ENCODE data around the gene FIBCD1.

FIBCD1 gene

DNA sequence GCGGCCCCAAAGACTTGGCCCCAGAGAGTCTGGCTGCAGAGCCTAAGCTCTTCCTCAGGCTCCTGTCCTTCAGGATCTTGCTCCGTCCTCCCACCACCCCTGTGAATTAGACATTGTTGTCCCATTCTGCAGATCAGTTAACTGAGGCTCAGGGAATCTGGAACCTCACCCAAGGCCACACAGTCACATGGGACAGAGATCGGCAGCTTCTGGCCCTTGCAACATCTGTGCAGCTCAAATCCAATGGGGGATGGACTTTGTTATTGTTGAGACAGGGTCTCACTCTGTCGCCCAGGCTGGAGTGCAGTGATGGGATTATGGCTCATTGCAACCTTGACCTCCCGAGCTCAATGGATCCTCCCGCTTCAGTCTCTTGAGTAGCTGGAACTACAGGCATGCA lies 46.0 kb upstream of the FIBCD1 start:
- no peak for DNase-seq (ENCODE audit: low spot score)
- TF ChIP-seq, protein P1, sequence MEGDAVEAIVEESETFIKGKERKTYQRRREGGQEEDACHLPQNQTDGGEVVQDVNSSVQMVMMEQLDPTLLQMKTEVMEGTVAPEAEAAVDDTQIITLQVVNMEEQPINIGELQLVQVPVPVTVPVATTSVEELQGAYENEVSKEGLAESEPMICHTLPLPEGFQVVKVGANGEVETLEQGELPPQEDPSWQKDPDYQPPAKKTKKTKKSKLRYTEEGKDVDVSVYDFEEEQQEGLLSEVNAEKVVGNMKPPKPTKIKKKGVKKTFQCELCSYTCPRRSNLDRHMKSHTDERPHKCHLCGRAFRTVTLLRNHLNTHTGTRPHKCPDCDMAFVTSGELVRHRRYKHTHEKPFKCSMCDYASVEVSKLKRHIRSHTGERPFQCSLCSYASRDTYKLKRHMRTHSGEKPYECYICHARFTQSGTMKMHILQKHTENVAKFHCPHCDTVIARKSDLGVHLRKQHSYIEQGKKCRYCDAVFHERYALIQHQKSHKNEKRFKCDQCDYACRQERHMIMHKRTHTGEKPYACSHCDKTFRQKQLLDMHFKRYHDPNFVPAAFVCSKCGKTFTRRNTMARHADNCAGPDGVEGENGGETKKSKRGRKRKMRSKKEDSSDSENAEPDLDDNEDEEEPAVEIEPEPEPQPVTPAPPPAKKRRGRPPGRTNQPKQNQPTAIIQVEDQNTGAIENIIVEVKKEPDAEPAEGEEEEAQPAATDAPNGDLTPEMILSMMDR (IDR thresholded peaks at IDR 0.05; ENCODE audit: extremely low read depth, insufficient read depth, missing control alignments): no peak
- in situ Hi-C loops (cut with MboI; ENCODE audit: low pct_unique_long_range_greater_than_20kb, low sequenced_read_pairs, unreplicated experiment): no loop called here

DNA sequence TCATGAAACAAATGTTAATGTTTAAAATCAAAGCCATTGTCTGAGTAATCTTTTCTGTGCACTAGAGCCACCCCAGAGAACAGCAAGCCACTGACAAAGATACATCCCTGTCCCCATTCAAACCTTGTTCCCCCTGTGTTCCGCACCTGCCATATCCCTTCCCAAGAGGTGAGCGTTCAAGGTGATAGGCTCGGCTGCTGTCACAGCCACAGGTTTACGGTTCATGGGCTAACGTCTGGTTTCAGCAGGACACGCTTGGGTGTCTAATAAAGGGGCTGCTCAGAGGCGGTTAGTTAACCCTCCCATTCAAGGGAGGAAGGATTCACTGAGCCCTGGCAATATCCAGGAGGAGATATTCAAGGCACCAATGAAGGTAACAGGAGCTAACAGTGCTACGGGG lies 45.5 kb upstream of the FIBCD1 start:
- in situ Hi-C loops (cut with MboI; ENCODE audit: low pct_unique_long_range_greater_than_20kb, low sequenced_read_pairs, unreplicated experiment): no loop called here
- no peak for DNase-seq (ENCODE audit: low spot score)

DNA sequence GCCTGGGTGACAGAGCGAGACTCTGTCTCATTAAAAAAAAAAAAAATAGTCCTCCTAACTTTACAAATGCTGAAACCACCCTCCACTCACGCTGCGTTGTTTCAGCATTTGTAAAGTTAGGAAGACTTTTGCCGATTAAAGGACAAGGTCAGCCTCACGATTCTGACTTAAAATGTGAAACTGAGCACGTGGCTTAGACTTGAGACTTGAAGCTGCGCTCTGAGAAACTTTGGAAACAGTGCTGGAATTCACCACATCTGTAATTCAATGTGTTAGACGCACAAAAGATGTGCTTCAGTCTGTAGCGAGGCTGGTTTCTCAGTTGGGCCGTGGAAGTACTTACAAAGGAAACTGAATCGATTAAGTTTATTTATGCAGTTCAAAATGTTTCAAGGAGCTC lies 44.9 kb upstream of the FIBCD1 start:
- DNase-seq (ENCODE audit: low spot score): no peak
- in situ Hi-C loops (cut with MboI; ENCODE audit: low pct_unique_long_range_greater_than_20kb, low sequenced_read_pairs, unreplicated experiment): no loop called here
- TF ChIP-seq, protein P1 (IDR thresholded peaks at IDR 0.05; ENCODE audit: extremely low read depth, insufficient read depth, missing control alignments): no peak

More for the DNA sequence above, 45.5 kb upstream of the FIBCD1 start:
- TF ChIP-seq, protein P1 (IDR thresholded peaks at IDR 0.05; ENCODE audit: extremely low read depth, insufficient read depth, missing control alignments): no peak

DNA sequence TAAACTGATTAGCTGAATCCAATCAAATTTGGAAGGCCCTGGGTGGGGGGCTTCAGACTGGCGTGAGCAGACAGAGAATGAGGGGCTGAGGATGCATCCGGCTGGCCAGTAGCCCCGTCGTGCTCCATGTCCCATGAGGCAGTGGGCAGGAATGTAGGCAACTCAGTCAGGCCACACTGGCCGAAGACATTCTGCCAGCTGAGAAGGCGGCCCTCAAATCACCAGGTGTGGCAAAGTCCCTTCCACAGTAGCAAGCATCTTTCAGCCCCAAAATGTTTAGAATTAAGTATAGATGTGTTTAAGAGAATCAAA lies 44.3 kb upstream of the FIBCD1 start:
- in situ Hi-C loops (cut with MboI; ENCODE audit: low pct_unique_long_range_greater_than_20kb, low sequenced_read_pairs, unreplicated experiment): no loop called here
- TF ChIP-seq, protein P1 (IDR thresholded peaks at IDR 0.05; ENCODE audit: extremely low read depth, insufficient read depth, missing control alignments): no peak

DNA sequence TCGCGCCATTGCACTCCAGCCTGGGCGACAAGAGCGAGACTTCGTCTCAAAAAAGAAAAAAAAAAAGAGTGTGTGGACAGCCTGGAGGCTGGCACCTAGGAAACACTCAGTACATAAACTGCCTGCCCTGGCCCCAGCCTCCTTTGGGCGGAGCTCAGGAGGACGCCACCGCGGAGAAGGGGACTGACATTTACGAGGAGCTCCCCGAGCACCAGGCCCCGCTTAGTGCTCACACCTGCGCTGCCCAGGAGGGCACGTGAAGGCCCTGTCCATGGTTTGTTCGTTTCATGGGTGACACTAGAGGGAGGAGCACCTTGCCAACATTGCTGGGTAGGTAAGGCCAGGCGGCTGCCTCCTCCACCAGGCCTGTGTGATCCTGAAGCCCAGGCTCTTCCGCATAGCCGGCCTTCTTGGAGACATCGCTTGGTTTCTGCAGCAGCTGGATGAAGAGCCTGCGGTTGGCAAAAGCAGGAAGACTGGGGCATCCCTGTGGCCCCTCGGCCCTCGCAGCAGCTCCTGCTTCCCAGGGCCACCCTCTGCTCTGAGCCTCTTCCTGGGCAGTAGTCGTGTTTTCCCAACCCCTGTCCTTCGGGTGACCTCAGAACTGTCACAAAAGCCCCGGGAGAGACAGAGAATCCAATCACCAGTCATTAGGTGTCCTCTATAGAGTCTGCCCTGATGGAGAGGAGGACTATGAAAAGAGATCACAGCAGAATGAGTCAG lies 43.8 kb upstream of the FIBCD1 start:
- no peak for DNase-seq (ENCODE audit: low spot score)
- TF ChIP-seq, protein P1 (IDR thresholded peaks at IDR 0.05; ENCODE audit: extremely low read depth, insufficient read depth, missing control alignments): no peak
- in situ Hi-C loops (cut with MboI; ENCODE audit: low pct_unique_long_range_greater_than_20kb, low sequenced_read_pairs, unreplicated experiment): no loop called here

More for the DNA sequence above, 44.3 kb upstream of the FIBCD1 start:
- DNase-seq (ENCODE audit: low spot score): no peak

DNA sequence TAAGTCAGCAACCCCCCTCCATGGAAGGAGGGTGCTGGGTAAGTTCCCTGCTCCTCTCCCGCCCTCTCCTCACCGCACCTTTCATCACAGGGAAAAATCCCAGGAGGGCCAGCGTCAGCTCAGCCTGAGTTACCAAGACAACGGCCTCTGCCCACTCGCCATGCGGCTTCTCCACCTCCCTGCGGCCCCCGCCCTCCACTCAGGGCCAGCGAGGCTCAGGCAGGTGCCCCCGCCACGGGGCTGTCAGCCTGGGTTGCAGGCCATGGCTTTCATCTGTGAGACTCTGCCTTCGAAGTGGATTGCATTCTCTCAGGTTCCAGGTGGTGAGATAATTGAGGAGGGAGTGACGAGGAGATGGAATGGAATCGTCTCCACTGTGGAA lies 42.7 kb upstream of the FIBCD1 start:
- TF ChIP-seq, protein P1 (IDR thresholded peaks at IDR 0.05; ENCODE audit: extremely low read depth, insufficient read depth, missing control alignments): no peak
- in situ Hi-C loops (cut with MboI; ENCODE audit: low pct_unique_long_range_greater_than_20kb, low sequenced_read_pairs, unreplicated experiment): no loop called here
- no peak for DNase-seq (ENCODE audit: low spot score)
